ENCODE measurements around the gene PDCD4. TPM values are rescaled to one million over a fixed set of nuclear protein-coding genes. Genes with fewer than 3 reads are reported as not detected.

Gene PDCD4
- total and polyA plus RNA-seq, 2 of the 13 experiments (the other 11 are each of a cell fraction or from before 2014, with no cell fraction given), result 22.8 to 56.2 TPM

DNA sequence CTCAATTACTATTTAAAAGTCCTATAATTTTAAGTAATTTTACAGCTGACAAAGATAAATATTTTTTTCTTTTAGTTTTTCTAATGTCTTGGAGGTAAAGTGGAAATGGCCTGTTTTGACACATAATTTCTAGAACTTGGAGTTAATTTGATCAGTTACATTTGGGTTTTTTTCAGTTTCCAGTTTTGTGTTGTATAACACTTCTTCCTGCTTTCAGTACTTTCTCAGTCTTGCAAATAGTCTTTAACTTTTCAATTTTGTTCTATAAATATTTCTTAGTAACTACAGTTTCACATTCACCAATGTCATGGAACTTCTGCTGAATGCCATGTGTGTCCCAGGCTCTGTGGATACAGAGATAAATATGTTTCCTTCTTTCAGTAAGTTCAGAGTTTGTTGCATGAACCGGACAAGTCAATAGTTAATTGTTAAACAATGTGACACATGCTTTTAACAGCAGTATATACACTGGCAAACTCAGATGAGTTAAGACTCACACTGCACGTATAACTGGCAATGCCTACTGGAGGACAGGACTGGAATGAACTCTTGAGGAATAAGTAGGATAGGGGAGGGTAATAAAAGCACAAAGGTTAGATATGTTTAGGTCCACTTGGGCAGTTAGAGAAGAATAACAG, 52.2 kb downstream of the PDCD4 start (continued):
- TF ChIP-seq SOX13 (IDR thresholded peaks at IDR 0.05) (no peak), SOX13 (CRISPR knock-in tag; conservative IDR thresholded peaks at IDR 0.05 in 1 of 2, IDR thresholded peaks at IDR 0.05 in 1 of 2) (peak in 1 of 2 experiments; percentile 51; a peak in 1 of 4 replicates), ZNF567 (CRISPR knock-in tag; IDR thresholded peaks at IDR 0.05; ENCODE audit: borderline replicate concordance) (no peak), ZFP36L2 (CRISPR knock-in tag; IDR thresholded peaks at IDR 0.05) (no peak), EP300 (IDR thresholded peaks at IDR 0.05; ENCODE audit: low read depth in 2 of 2, low read length in 2 of 2) (0 out of 4 replicates have a peak, but pooled peaks of 1 of the 2 experiments have one; percentile 15), EP300 (CRISPR knock-in tag; IDR thresholded peaks at IDR 0.05; ENCODE audit: borderline replicate concordance) (no peak), HNF1A (IDR thresholded peaks at IDR 0.05; ENCODE audit: low read depth) (peak; percentile 71), HNF1A (CRISPR knock-in tag; IDR thresholded peaks at IDR 0.05; ENCODE audit: borderline replicate concordance) (no peak), RXRB (CRISPR knock-in tag; IDR thresholded peaks at IDR 0.05; ENCODE audit: borderline replicate concordance) (0 out of 2 replicates have a peak, but pooled peaks have one; percentile 14)
- TF ChIP-seq, protein P1, sequence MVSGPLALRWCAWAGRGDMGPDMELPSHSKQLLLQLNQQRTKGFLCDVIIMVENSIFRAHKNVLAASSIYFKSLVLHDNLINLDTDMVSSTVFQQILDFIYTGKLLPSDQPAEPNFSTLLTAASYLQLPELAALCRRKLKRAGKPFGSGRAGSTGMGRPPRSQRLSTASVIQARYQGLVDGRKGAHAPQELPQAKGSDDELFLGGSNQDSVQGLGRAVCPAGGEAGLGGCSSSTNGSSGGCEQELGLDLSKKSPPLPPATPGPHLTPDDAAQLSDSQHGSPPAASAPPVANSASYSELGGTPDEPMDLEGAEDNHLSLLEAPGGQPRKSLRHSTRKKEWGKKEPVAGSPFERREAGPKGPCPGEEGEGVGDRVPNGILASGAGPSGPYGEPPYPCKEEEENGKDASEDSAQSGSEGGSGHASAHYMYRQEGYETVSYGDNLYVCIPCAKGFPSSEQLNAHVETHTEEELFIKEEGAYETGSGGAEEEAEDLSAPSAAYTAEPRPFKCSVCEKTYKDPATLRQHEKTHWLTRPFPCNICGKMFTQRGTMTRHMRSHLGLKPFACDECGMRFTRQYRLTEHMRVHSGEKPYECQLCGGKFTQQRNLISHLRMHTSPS (CRISPR knock-in tag; IDR thresholded peaks at IDR 0.05; ENCODE audit: low read depth), result no peak
- TF ChIP-seq, protein P2, sequence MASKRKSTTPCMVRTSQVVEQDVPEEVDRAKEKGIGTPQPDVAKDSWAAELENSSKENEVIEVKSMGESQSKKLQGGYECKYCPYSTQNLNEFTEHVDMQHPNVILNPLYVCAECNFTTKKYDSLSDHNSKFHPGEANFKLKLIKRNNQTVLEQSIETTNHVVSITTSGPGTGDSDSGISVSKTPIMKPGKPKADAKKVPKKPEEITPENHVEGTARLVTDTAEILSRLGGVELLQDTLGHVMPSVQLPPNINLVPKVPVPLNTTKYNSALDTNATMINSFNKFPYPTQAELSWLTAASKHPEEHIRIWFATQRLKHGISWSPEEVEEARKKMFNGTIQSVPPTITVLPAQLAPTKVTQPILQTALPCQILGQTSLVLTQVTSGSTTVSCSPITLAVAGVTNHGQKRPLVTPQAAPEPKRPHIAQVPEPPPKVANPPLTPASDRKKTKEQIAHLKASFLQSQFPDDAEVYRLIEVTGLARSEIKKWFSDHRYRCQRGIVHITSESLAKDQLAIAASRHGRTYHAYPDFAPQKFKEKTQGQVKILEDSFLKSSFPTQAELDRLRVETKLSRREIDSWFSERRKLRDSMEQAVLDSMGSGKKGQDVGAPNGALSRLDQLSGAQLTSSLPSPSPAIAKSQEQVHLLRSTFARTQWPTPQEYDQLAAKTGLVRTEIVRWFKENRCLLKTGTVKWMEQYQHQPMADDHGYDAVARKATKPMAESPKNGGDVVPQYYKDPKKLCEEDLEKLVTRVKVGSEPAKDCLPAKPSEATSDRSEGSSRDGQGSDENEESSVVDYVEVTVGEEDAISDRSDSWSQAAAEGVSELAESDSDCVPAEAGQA (IDR thresholded peaks at IDR 0.05; ENCODE audit: low read depth), result no peak
- TF ChIP-seq, protein P2 (CRISPR knock-in tag; IDR thresholded peaks at IDR 0.05; ENCODE audit: borderline replicate concordance), result no peak
- TF ChIP-seq, protein P3, sequence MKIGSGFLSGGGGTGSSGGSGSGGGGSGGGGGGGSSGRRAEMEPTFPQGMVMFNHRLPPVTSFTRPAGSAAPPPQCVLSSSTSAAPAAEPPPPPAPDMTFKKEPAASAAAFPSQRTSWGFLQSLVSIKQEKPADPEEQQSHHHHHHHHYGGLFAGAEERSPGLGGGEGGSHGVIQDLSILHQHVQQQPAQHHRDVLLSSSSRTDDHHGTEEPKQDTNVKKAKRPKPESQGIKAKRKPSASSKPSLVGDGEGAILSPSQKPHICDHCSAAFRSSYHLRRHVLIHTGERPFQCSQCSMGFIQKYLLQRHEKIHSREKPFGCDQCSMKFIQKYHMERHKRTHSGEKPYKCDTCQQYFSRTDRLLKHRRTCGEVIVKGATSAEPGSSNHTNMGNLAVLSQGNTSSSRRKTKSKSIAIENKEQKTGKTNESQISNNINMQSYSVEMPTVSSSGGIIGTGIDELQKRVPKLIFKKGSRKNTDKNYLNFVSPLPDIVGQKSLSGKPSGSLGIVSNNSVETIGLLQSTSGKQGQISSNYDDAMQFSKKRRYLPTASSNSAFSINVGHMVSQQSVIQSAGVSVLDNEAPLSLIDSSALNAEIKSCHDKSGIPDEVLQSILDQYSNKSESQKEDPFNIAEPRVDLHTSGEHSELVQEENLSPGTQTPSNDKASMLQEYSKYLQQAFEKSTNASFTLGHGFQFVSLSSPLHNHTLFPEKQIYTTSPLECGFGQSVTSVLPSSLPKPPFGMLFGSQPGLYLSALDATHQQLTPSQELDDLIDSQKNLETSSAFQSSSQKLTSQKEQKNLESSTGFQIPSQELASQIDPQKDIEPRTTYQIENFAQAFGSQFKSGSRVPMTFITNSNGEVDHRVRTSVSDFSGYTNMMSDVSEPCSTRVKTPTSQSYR (CRISPR knock-in tag; IDR thresholded peaks at IDR 0.05; ENCODE audit: borderline replicate concordance), result no peak
